ENCODE results near the gene UROS.
A peak's percentile ranks its signal among the peaks of the same experiment; 100 is the strongest.

Gene UROS

DNA sequence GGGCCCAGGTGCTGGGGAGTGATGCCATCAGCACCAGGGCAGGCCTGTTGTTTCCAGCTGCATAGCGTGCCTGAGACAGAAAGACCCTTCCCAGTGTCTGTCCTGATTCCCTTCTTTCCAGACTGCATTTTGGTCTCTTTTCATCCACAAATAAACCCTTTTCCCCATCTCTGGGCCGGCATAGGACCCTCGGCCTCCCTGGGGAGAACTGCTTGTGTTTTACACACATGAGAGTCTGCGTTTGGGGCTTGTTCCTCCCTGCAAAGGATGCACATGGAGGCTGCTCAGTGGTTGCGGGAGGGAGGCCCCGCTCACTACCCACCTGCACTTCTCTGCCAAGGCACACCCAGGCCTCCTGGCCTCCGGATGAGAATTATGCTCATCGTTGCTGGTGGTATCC is 41.7 kb downstream of the UROS start:
- TF ChIP-seq, protein P1, sequence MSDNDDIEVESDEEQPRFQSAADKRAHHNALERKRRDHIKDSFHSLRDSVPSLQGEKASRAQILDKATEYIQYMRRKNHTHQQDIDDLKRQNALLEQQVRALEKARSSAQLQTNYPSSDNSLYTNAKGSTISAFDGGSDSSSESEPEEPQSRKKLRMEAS (IDR thresholded peaks at IDR 0.05): no peak
- TF ChIP-seq, protein P2, sequence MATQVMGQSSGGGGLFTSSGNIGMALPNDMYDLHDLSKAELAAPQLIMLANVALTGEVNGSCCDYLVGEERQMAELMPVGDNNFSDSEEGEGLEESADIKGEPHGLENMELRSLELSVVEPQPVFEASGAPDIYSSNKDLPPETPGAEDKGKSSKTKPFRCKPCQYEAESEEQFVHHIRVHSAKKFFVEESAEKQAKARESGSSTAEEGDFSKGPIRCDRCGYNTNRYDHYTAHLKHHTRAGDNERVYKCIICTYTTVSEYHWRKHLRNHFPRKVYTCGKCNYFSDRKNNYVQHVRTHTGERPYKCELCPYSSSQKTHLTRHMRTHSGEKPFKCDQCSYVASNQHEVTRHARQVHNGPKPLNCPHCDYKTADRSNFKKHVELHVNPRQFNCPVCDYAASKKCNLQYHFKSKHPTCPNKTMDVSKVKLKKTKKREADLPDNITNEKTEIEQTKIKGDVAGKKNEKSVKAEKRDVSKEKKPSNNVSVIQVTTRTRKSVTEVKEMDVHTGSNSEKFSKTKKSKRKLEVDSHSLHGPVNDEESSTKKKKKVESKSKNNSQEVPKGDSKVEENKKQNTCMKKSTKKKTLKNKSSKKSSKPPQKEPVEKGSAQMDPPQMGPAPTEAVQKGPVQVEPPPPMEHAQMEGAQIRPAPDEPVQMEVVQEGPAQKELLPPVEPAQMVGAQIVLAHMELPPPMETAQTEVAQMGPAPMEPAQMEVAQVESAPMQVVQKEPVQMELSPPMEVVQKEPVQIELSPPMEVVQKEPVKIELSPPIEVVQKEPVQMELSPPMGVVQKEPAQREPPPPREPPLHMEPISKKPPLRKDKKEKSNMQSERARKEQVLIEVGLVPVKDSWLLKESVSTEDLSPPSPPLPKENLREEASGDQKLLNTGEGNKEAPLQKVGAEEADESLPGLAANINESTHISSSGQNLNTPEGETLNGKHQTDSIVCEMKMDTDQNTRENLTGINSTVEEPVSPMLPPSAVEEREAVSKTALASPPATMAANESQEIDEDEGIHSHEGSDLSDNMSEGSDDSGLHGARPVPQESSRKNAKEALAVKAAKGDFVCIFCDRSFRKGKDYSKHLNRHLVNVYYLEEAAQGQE (IDR thresholded peaks at IDR 0.05; ENCODE audit: low read depth): no peak
- TF ChIP-seq, protein P3, sequence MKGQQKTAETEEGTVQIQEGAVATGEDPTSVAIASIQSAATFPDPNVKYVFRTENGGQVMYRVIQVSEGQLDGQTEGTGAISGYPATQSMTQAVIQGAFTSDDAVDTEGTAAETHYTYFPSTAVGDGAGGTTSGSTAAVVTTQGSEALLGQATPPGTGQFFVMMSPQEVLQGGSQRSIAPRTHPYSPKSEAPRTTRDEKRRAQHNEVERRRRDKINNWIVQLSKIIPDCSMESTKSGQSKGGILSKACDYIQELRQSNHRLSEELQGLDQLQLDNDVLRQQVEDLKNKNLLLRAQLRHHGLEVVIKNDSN (IDR thresholded peaks at IDR 0.05): no peak
- TF ChIP-seq NFIC (IDR thresholded peaks at IDR 0.05) (no peak), YY1 (IDR thresholded peaks at IDR 0.05; ENCODE audit: low read depth) (no peak), TAF1 (IDR thresholded peaks at IDR 0.05; ENCODE audit: low read depth) (no peak), CREB1 (IDR thresholded peaks at IDR 0.05; ENCODE audit: low read depth) (no peak), RAD21 (IDR thresholded peaks at IDR 0.05; ENCODE audit: low read depth) (no peak), EGR1 (IDR thresholded peaks at IDR 0.05) (no peak), EP300 (IDR thresholded peaks at IDR 0.05; ENCODE audit: borderline replicate concordance) (no peak), CEBPB (IDR thresholded peaks at IDR 0.05) (no peak), TEAD4 (IDR thresholded peaks at IDR 0.05) (no peak), ZBTB7A (IDR thresholded peaks at IDR 0.05; ENCODE audit: low read depth) (no peak), TCF12 (IDR thresholded peaks at IDR 0.05; ENCODE audit: low read depth) (no peak), FOXM1 (IDR thresholded peaks at IDR 0.05; ENCODE audit: borderline replicate concordance, low read depth) (no peak)

DNA sequence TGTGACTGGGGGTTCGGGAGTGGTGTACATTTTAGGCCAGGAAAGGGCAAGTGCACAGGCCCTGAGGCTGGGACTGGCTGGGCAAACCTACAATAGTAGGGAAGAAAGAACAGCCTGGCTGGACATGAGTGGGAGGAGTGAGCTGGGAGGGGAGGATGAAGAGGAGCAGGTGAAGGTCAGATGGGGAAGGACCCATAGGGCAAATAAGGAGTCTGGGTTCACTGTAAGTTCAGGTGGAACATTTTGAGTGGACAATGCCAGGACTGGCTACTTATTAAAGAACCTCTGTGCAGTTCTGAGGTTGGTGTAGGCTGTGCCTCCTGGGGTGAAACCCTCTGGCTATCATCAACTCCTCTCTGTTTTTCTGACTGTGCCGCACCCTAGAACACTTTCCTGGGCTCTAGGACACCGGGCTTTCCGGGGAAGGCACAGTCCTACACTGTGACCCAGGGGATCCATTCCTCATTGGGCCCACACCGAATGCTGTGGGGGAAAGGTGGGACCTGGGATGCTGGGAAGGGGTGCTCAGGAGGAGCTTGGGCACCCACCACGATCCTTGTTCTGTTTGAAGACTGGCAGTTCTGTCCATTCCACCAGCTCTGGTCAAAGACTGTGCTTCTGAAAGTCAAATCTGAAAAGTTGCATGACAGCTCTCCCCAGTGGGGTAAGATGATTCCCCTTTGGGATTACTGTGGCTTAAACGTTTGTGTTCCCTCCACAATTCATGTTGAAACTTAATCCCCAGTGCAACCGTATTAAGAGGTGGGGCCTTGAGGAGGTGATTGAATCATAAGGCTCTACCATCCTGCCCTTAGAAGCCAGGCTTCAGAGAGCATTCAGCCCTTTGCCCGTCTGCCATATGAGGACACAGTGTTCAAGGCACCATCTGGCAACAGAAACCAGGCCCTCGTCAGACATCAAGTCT is 43.4 kb downstream of the UROS start:
- TF ChIP-seq, protein P3 (IDR thresholded peaks at IDR 0.05): no peak
- no peak for TF ChIP-seq ZBTB7A (IDR thresholded peaks at IDR 0.05; ENCODE audit: low read depth)
- 0 out of 2 replicates have a peak, but pooled peaks have one; percentile 32 for TF ChIP-seq TAF1 (IDR thresholded peaks at IDR 0.05; ENCODE audit: low read depth)

DNA sequence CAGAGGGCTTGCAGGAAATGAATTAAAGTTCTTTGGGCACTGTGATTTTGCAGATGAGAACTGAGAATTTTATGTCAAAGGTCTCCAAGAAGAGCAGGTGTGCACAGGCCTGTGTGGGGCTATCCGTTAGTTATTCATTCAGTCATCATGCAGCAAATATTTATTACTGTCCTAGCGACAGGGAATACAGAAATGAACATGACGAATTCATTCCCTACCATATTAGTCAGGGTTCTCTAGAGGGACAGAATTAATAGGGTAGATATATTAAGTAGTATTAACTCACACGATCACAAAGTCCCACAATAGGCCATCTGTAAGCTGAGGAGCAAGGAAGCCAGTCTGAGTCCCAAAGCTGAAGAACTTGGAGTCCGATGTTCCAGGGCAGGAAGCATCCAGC is 44.5 kb downstream of the UROS start:
- no peak for TF ChIP-seq FOXM1 (IDR thresholded peaks at IDR 0.05; ENCODE audit: borderline replicate concordance, low read depth)

DNA sequence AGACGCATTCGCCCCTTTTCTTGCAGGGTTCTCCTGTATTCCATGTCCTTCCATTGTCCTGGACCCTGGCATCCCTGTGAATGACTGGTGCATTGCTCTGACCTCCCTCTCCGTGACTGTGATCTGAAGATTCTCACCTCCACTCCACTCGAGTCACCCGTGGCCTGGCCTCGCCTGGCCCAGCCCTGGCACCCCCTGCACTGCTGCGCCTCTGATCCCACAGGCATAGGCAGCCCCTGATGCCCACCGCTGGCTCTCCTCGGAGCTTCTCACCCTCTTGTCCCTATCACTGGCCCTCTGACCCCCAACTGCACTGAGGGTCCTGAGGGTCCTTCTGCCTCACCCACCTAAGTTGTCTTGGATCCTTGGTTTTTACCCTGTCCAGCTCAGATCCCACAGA is 45.3 kb downstream of the UROS start:
- TF ChIP-seq CEBPB (IDR thresholded peaks at IDR 0.05) (no peak), EGR1 (IDR thresholded peaks at IDR 0.05) (no peak), YY1 (IDR thresholded peaks at IDR 0.05; ENCODE audit: low read depth) (no peak), FOXM1 (IDR thresholded peaks at IDR 0.05; ENCODE audit: borderline replicate concordance, low read depth) (no peak)
- TF ChIP-seq, protein P1 (IDR thresholded peaks at IDR 0.05): no peak

DNA sequence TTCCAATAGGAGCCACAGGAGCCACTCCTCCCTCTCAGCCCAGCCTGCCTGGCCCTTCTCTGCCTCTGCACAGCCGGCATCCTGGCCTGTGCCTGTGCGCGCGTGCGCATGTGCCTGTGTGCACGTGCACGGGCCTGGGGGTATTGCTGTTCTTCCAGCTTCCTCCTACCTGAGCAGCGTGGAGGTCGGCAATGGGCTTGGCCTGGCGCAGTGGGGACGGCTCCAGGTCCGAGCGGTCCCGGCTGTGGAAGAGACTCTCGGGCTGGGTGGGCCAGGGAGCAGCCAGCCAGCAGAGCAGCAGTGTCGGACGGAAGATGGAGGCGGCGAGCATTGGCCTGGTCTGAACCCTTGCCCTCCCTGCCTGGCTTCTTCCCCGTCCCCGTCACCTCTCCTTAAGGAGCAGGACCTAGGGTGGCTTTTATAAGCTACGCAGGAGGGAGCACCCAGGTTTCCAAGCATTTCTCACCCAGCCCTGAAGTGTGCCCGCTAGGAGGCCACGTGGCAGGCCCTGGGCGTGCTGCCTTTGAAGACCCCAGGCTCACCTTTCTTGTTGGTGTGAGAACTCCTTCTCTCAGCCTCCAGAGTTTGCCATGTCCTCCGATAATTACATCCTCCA is 47.5 kb downstream of the UROS start, which contains the start of gene MMP21:
Gene MMP21, minus strand, starts transcription at position 331 of the 616 bp plus-strand sequence. Its CDS starts 0 bp downstream, at position 331.
- TF ChIP-seq RAD21 (IDR thresholded peaks at IDR 0.05; ENCODE audit: low read depth): no peak
- TF ChIP-seq, protein P2 (IDR thresholded peaks at IDR 0.05; ENCODE audit: low read depth): no peak
- no peak for TF ChIP-seq TAF1 (IDR thresholded peaks at IDR 0.05; ENCODE audit: low read depth)
- TF ChIP-seq CREB1 (IDR thresholded peaks at IDR 0.05; ENCODE audit: low read depth): no peak
- no peak for TF ChIP-seq ZBTB7A (IDR thresholded peaks at IDR 0.05; ENCODE audit: low read depth)
- TF ChIP-seq EGR1 (IDR thresholded peaks at IDR 0.05): no peak
- no peak for TF ChIP-seq YY1 (IDR thresholded peaks at IDR 0.05; ENCODE audit: low read depth)
- TF ChIP-seq, protein P3 (IDR thresholded peaks at IDR 0.05): no peak
- TF ChIP-seq TCF12 (IDR thresholded peaks at IDR 0.05; ENCODE audit: low read depth): no peak
- no peak for TF ChIP-seq EP300 (IDR thresholded peaks at IDR 0.05; ENCODE audit: borderline replicate concordance)
- TF ChIP-seq NFIC (IDR thresholded peaks at IDR 0.05): no peak
- TF ChIP-seq FOXM1 (IDR thresholded peaks at IDR 0.05; ENCODE audit: borderline replicate concordance, low read depth): no peak
- no peak for TF ChIP-seq TEAD4 (IDR thresholded peaks at IDR 0.05)
- no peak for TF ChIP-seq CEBPB (IDR thresholded peaks at IDR 0.05)
- TF ChIP-seq, protein P1 (IDR thresholded peaks at IDR 0.05): no peak

Measured in Ishikawa (cell line).